Measurements from ENCODE around the gene CCSAP.
"Not testable (repeated sequence)": the region's sequence is repeated elsewhere in the genome, so short reads cannot be mapped to it uniquely, and the experiment has no call there.

The CCSAP gene

GRCh38 chr1:229298887-229299503, 43.9 kb downstream of the CCSAP start:
- TF ChIP-seq, protein P1, sequence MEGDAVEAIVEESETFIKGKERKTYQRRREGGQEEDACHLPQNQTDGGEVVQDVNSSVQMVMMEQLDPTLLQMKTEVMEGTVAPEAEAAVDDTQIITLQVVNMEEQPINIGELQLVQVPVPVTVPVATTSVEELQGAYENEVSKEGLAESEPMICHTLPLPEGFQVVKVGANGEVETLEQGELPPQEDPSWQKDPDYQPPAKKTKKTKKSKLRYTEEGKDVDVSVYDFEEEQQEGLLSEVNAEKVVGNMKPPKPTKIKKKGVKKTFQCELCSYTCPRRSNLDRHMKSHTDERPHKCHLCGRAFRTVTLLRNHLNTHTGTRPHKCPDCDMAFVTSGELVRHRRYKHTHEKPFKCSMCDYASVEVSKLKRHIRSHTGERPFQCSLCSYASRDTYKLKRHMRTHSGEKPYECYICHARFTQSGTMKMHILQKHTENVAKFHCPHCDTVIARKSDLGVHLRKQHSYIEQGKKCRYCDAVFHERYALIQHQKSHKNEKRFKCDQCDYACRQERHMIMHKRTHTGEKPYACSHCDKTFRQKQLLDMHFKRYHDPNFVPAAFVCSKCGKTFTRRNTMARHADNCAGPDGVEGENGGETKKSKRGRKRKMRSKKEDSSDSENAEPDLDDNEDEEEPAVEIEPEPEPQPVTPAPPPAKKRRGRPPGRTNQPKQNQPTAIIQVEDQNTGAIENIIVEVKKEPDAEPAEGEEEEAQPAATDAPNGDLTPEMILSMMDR (IDR thresholded peaks at IDR 0.05; ENCODE audit: low read depth, low read length), result no peak
- H3K4me3 ChIP-seq (ENCODE audit: low read depth, low read length), result no peak overlapping the region

DNA sequence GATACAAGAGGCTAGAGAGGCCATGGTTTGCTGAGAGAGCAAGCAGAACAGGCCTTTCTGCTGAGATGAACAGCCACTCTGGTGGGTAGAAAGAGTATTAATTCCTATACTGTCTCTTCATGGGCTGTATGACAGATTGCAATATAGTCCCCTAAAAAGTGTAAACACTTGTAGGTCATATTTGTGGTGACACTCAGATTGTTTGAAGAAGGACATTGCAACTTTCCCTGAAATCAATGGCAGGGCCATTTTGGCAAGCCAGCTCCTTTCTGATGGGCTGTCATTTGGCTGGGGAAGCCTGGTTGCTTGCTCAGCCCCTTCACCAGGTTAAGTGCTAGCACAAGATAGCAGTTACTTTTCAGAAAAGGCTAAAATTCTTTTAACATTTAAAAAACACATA, 44.4 kb downstream of the CCSAP start:
- H3K4me3 ChIP-seq (ENCODE audit: low read depth, low read length), result no peak overlapping the region
- TF ChIP-seq, protein P1 (IDR thresholded peaks at IDR 0.05; ENCODE audit: low read depth, low read length), result no peak

DNA sequence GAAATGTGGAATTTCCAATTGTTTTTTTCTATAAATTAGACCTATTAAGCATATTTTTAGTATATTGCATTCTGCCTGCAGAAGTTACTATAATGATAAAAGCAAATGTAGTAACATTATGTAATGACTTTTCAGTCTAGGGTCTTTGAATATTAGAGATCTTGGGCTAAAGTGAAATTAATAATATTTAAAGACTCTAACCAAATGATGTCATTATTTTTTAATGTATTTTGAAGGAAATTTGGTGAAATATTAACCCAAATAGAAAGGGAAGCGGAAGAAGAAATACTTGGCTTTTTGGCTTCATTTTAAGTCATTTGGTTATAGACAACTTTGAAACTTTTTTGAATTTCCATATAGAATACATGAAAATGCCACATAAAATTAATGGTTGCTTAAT, 45.1 kb downstream of the CCSAP start:
- TF ChIP-seq, protein P1 (IDR thresholded peaks at IDR 0.05; ENCODE audit: low read depth, low read length), result no peak
- H3K4me3 ChIP-seq (ENCODE audit: low read depth, low read length), result no peak overlapping the region

- TF ChIP-seq, protein P1 (IDR thresholded peaks at IDR 0.05; ENCODE audit: low read depth, low read length), result no peak
- no peak overlapping the region for H3K4me3 ChIP-seq (ENCODE audit: low read depth, low read length)
Measured at GRCh38 chr1:229296541-229296941, 46.3 kb downstream of the CCSAP start.

GRCh38 chr1:229295745-229296144, 47.1 kb downstream of the CCSAP start:
- TF ChIP-seq, protein P1 (IDR thresholded peaks at IDR 0.05; ENCODE audit: low read depth, low read length), result no peak
- H3K4me3 ChIP-seq (ENCODE audit: low read depth, low read length), result no peak overlapping the region

DNA sequence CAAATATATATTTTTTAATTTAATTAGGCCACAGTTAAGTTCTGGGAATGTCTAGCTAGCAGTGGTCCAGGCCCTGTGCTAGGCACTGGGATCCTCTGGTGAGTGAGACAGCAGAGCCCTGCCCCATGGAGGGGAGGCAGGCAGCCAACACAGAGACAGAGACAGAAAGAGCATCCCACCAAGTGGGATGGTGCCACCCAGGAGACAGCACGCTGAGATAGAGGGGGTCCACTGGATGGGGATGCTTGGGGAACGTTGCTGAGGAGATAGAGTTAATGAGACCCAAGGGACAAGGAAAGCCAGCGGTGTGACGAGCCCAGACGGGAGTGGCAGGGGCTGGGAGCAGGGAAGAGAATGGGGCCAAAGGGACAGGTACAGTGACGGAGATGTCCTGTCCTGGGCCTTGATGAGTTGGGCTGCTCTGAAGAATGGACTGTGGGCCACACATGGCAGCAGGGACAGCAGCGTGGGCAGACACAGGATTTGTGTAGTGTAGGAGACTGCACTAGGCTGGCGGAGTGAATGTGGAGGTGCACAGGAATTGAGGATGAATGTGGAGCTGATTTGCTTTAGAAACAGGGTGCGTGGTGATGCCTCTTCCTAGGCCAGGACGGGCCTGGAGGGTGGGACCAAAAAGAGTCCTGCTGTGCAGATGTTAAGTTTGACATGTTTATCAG, 49.2 kb downstream of the CCSAP start:
- H3K4me3 ChIP-seq (ENCODE audit: low read depth, low read length), result no peak overlapping the region
- TF ChIP-seq, protein P1 (IDR thresholded peaks at IDR 0.05; ENCODE audit: low read depth, low read length), result no peak

- H3K4me3 ChIP-seq (ENCODE audit: low read depth, low read length), result not testable (repeated sequence)
Measured at GRCh38 chr1:229291686-229292085, 51.2 kb downstream of the CCSAP start.
